Hematopoietic multipotent progenitor cell treated with erythropoietin and hydrocortisone succinate and interleukin-3 and kit ligand, for 8 days (in vitro differentiated cells): Measurements from ENCODE around the gene HGFAC.
A peak's percentile ranks its signal among the peaks of the same experiment; 100 is the strongest.

ENCODE experiments used
- DNase-seq: peaks from one replicate; pipeline ENCODE4 v3.0.0-alpha.2; 2015

HGFAC gene

GRCh38 chr4:3476936-3477749 lies 35.4 kb downstream of the HGFAC start:
- no peak for DNase-seq

GRCh38 chr4:3477750-3478430 lies 36.1 kb downstream of the HGFAC start:
- DNase-seq, result no peak

- DNase-seq, result no peak
Measured at GRCh38 chr4:3478446-3479357, 36.9 kb downstream of the HGFAC start.

- DNase-seq, result no peak
Measured at GRCh38 chr4:3479358-3480101, 37.8 kb downstream of the HGFAC start.

GRCh38 chr4:3480528-3481112 lies 38.9 kb downstream of the HGFAC start:
- DNase-seq, result peak; percentile 64

GRCh38 chr4:3481113-3481531 lies 39.4 kb downstream of the HGFAC start:
- no peak for DNase-seq

GRCh38 chr4:3481783-3482393 lies 40.1 kb downstream of the HGFAC start:
- DNase-seq, result no peak

GRCh38 chr4:3482707-3483106 lies 40.9 kb downstream of the HGFAC start:
- DNase-seq, result no peak

GRCh38 chr4:3483471-3483921 lies 41.7 kb downstream of the HGFAC start:
- no peak for DNase-seq

GRCh38 chr4:3484057-3484973 lies 42.5 kb downstream of the HGFAC start:
- DNase-seq, result no peak

GRCh38 chr4:3485011-3485791 lies 43.4 kb downstream of the HGFAC start:
- DNase-seq, result no peak

GRCh38 chr4:3485886-3486540 lies 44.2 kb downstream of the HGFAC start:
- no peak for DNase-seq

GRCh38 chr4:3486541-3487540 lies 45.1 kb downstream of the HGFAC start:
- DNase-seq, result no peak

GRCh38 chr4:3487861-3488260 lies 46.1 kb downstream of the HGFAC start:
- no peak for DNase-seq

GRCh38 chr4:3488820-3489219 lies 47.1 kb downstream of the HGFAC start:
- no peak for DNase-seq

- DNase-seq, result no peak
Measured at GRCh38 chr4:3489451-3489962, 47.7 kb downstream of the HGFAC start.

GRCh38 chr4:3491681-3492405 lies 50.1 kb downstream of the HGFAC start:
- no peak for DNase-seq
